Prostate gland (tissue), 2 donors: Measurements from ENCODE around the gene ODAD2. TPM values are rescaled to one million over a fixed set of nuclear protein-coding genes. Genes with fewer than 3 reads are reported as not detected.

Experiments
- DNase-seq: peaks from one replicate; pipeline ENCODE4 v3.0.0-alpha.2; 2019; ENCODE audit warnings: low spot score
- H3K27ac ChIP-seq, 2 donors: fragments of 200-600 bp; sonication (generic); 2 replicates each; pipeline ENCODE4 v1.5.1; 2017 to 2019
- H3K27me3 ChIP-seq: fragments of 200-600 bp; sonication (generic); replicated peaks from 2 replicates; pipeline ENCODE4 v1.5.1; 2019; ENCODE audit not compliant: insufficient read depth
- H3K36me3 ChIP-seq, 2 donors: fragments of 200-600 bp; sonication (generic); 1 replicate in 1 of 2; 2 replicates in 1 of 2; pipeline versions ENCODE4 v1.5.1 to v1.8.1; 2017 to 2019
- H3K4me1 ChIP-seq: fragments of 200-600 bp; sonication (generic); replicated peaks from 2 replicates; pipeline ENCODE4 v1.5.1; 2019
- H3K4me3 ChIP-seq, 2 donors: fragments of 200-600 bp; sonication (generic); 2 replicates each; pipeline ENCODE4 v1.5.1; 2017 to 2019
- H3K9me3 ChIP-seq: fragments of 200-600 bp; sonication (generic); 2 replicates; pipeline ENCODE4 v1.5.1; 2017
- CTCF ChIP-seq, 4 experiments: fragments of 200-600 bp in 2 of 4; fragments of 450-650 bp in 2 of 4; sonication (generic) in 2 of 4; IDR thresholded peaks; 1 replicate in 3 of 4; 2 replicates in 1 of 4; pipeline ENCODE4 v1.5.1; 2016 to 2019; ENCODE audit warnings: antibody characterized with exemption in 4 of 4, mild to moderate bottlenecking in 2 of 4, moderate library complexity in 2 of 4
- POLR2A ChIP-seq: fragments of 450-650 bp; IDR thresholded peaks from one replicate; pipeline ENCODE4 v1.6.1; 2016; ENCODE audit warnings: antibody characterized with exemption, mild to moderate bottlenecking
- POLR2AphosphoS5 ChIP-seq: sonication (generic); formaldehyde crosslinking; IDR thresholded peaks from one replicate; pipeline ENCODE4 v1.6.1; 2017; ENCODE audit warnings: antibody characterized with exemption
- WGBS: methylation state at CpG from one replicate; pipeline ENCODE4 v1.1.5; 2018; 5-methylcytosine and 5-hydroxymethylcytosine counted together
- intact Hi-C: fragments of 100-400 bp; cut with DNase I; formaldehyde crosslinking; loops from one replicate; pipeline ENCODE4 v1.14.2; 2022
- total RNA-seq, 2 donors: library from RNA; depleted of rRNA; stranded (reverse); fragments of >200 nt; gene quantifications; one replicate each; pipeline ENCODE4 v1.1.0, GENCODE V29; 2016

ODAD2 gene
- total RNA-seq, 2 donors from 2014 or later, result 1.3 to 6.6 TPM

DNA sequence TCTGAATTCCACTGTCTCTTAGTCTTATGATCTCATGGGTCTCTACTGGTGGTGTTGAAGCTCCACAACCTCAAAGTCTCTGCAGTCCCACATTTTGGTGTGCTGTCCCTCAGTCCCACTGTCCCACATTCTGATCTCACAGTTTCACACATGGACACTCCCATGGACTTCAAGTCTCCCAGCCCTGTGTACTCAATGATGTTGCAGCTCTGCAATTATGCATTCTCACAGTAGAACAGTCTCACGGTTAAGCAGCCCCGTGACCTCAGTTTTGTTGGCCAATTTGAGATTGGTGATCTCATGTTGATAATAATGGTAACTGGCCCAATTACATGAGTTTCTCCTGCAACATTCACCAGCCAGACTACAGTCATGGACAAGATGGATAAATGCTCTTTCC lies 109.4 kb downstream of the ODAD2 start:
- no peak overlapping the region for H3K4me3 ChIP-seq
- H3K27ac ChIP-seq, result no peak overlapping the region
- no peaks in the 10 kb centered on the region for H3K36me3 ChIP-seq
- H3K9me3 ChIP-seq, result no peaks in the 10 kb centered on the region
- no peak for TF ChIP-seq POLR2A
- TF ChIP-seq POLR2AphosphoS5, result no peak
- TF ChIP-seq CTCF (IDR thresholded peaks at IDR 0.05), result no peak
- no peaks in the 10 kb centered on the region for H3K27me3 ChIP-seq
- intact Hi-C loops, result no loop called here
- no peaks in the 10 kb centered on the region for H3K4me1 ChIP-seq
- WGBS, result 94% methylated on average over 2 of the region's 2 CpGs
- no peak for DNase-seq

- Histone ChIP-seq H3K4me3 (no peak overlapping the region), H3K4me1 (no peaks in the 10 kb centered on the region), H3K27ac (no peak overlapping the region), H3K36me3 (no peaks in the 10 kb centered on the region), H3K27me3 (no peaks in the 10 kb centered on the region), H3K9me3 (no peaks in the 10 kb centered on the region)
- DNase-seq, result no peak
- intact Hi-C loops, result no loop called here
- WGBS, result 81% methylated on average over 1 of the region's 1 CpG
- TF ChIP-seq POLR2A (no peak), CTCF (IDR thresholded peaks at IDR 0.05) (no peak), POLR2AphosphoS5 (no peak)
Observed at GRCh38 chr10:27884185-27884641, 114.7 kb downstream of the ODAD2 start.

DNA sequence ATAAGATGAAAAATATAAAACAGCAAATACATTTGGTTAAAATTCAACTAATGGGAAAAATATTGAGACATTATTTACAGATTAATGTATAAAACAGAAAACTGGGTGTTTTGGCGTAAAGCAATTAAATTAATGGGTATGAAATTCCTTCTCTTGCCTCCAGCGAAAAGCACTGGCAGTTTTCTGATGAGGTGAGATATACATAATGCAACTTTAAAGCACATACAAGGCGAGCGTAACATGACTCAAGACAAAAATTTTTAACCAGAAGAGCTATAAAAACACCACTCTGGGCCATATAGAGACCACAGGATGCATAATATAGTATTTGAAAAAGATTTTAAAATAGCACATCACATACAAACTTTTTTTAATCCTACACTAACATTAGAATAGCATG lies 120.6 kb downstream of the ODAD2 start:
- Histone ChIP-seq H3K4me1 (no peaks in the 10 kb centered on the region), H3K27ac (no peak overlapping the region), H3K27me3 (no peaks in the 10 kb centered on the region), H3K4me3 (no peak overlapping the region), H3K36me3 (no peaks in the 10 kb centered on the region), H3K9me3 (no peaks in the 10 kb centered on the region)
- DNase-seq, result no peak
- TF ChIP-seq CTCF (IDR thresholded peaks at IDR 0.05) (no peak), POLR2A (no peak), POLR2AphosphoS5 (no peak)
- WGBS, result 78% methylated on average over 4 of the region's 4 CpGs
- intact Hi-C loops, result no loop called here

- Histone ChIP-seq H3K36me3 (no peaks in the 10 kb centered on the region), H3K9me3 (no peaks in the 10 kb centered on the region), H3K4me3 (no peak overlapping the region), H3K27ac (no peak overlapping the region), H3K27me3 (no peaks in the 10 kb centered on the region), H3K4me1 (no peaks in the 10 kb centered on the region)
- intact Hi-C loops, result no loop called here
- TF ChIP-seq POLR2A (no peak), CTCF (IDR thresholded peaks at IDR 0.05) (no peak), POLR2AphosphoS5 (no peak)
- DNase-seq, result no peak
Observed at GRCh38 chr10:27865221-27865635, 133.7 kb downstream of the ODAD2 start.

GRCh38 chr10:27861781-27862180 lies 137.1 kb downstream of the ODAD2 start:
- Histone ChIP-seq H3K4me1 (no peaks in the 10 kb centered on the region), H3K27me3 (no peaks in the 10 kb centered on the region), H3K36me3 (no peaks in the 10 kb centered on the region), H3K4me3 (no peak overlapping the region), H3K27ac (no peak overlapping the region), H3K9me3 (no peaks in the 10 kb centered on the region)
- WGBS, result 76% methylated on average over 4 of the region's 4 CpGs
- no peak for TF ChIP-seq CTCF (IDR thresholded peaks at IDR 0.05)
- TF ChIP-seq POLR2AphosphoS5, result no peak
- TF ChIP-seq POLR2A, result no peak
- intact Hi-C loops, result no loop called here
- no peak for DNase-seq
